Upper lobe of left lung (tissue), 4 donors: ENCODE data around the gene FASTKD2.

ENCODE experiments used
- CTCF ChIP-seq, 6 experiments: fragments of 450-650 bp in 4 of 6; fragments of 200-600 bp in 2 of 6; sonication (generic) in 2 of 6; IDR thresholded peaks; one replicate each; pipeline ENCODE4 v1.5.1; 2016 to 2019; ENCODE audit warnings: antibody characterized with exemption in 6 of 6
- POLR2A ChIP-seq, 4 donors: fragments of 450-650 bp; IDR thresholded peaks; one replicate each; pipeline ENCODE4 v1.5.1; 2016 to 2017; ENCODE audit warnings: antibody characterized with exemption in 4 of 4, mild to moderate bottlenecking in 2 of 4

GRCh38 chr2:206838690-206839089 lies 73.3 kb downstream of the FASTKD2 start:
- TF ChIP-seq CTCF (IDR thresholded peaks at IDR 0.05) (no peak), POLR2A (IDR thresholded peaks at IDR 0.05) (no peak)
